ENCODE data around the gene LRRC3. TPM values are rescaled to one million over a fixed set of nuclear protein-coding genes. Genes with fewer than 3 reads are reported as not detected.

LRRC3 gene
- total and polyA plus RNA-seq, 2 of the 8 experiments (the other 6 are each of a cell fraction or from before 2014, with no cell fraction given) = 3.1 to 5.4 TPM

DNA sequence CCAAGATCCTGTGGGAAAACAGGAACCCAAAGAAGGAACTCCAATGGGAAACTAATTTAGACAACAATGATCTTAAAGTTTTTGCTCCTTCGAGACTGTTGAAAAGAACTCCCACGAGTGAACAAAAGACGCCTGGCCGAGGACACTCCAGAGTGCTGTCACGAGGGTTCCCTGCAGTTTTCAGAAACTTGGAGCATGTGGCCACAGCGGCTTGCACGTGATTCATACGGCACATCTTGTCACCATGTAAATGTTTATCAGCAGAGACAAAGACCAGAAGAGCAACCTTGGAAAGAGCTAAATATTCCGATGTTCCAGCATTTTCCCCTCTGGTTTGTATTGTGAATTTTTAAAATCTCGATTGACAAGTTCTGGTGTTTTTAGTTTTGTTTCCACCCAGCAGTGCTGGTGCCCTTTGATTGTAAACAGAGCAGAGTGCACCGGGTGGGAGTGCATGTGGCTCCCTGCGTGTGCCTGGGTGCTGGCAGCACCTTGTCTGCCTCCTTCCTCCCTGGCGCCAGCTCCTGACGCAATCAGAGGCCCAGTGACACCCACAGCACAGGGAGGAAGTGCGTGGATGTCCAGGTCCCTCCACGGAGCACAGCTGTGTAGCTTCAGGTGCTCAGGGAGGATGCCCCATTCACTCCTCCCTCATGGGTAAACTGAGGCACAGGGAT lies 23.0 kb downstream of the LRRC3 start:
- H2BK15ac ChIP-seq (ENCODE audit: low read length) = no peak overlapping the region
- no peak overlapping the region for H3K4ac ChIP-seq (replicated peaks; ENCODE audit: insufficient read length, low read depth, low read length)
- no peak overlapping the region for H3K27ac ChIP-seq (ENCODE audit: low read depth, low read length)
- H3K9ac ChIP-seq (replicated peaks in 1 of 4; ENCODE audit: extremely low read depth in 1 of 4, low read depth in 3 of 4, low read length in 3 of 4) = no peak overlapping the region
- H4K91ac ChIP-seq (replicated peaks; ENCODE audit: insufficient read length, low read length) = no peak overlapping the region
- H3K14ac ChIP-seq (ENCODE audit: insufficient read length) = no peak overlapping the region
- no peak overlapping the region for H2BK5ac ChIP-seq (ENCODE audit: low read depth, low read length)
- no peaks in the 10 kb centered on the region for H3K27me3 ChIP-seq (replicated peaks in 1 of 4; ENCODE audit: control insufficient read depth in 3 of 4, extremely low read depth in 1 of 4, insufficient read depth in 3 of 4, low read length in 3 of 4)
- H4K8ac ChIP-seq (ENCODE audit: extremely low read depth, insufficient read depth, low read length) = no peak overlapping the region
- H3K23me2 ChIP-seq (ENCODE audit: low read depth, low read length) = no peaks in the 10 kb centered on the region
- no peak overlapping the region for H3K56ac ChIP-seq (replicated peaks; ENCODE audit: insufficient read length, low read depth, low read length)
- H2AK5ac ChIP-seq (ENCODE audit: low read depth, low read length) = no peak overlapping the region
- H3K4me3 ChIP-seq (ENCODE audit: extremely low read depth in 1 of 4, insufficient read depth in 2 of 4, low read depth in 3 of 4, low read length in 4 of 4) = no peak overlapping the region
- H2BK12ac ChIP-seq (ENCODE audit: low read depth, low read length) = no peak overlapping the region
- no peak overlapping the region for H2BK120ac ChIP-seq (replicated peaks; ENCODE audit: low read depth, low read length)
- no peaks in the 10 kb centered on the region for H3K36me3 ChIP-seq (ENCODE audit: control insufficient read depth in 2 of 4, insufficient read depth in 4 of 4, low read length in 3 of 4)
- CTCF ChIA-PET (ENCODE audit: partially characterized antibody) = interaction anchor here (0.6 to 1.8 kb wide), 7 partner anchors 10 to 237 kb away, joined by 3 to 6 read pairs (median 3); no protein-coding TSS in a partner anchor
- H3K79me2 ChIP-seq (ENCODE audit: control insufficient read depth in 1 of 2, insufficient read depth in 2 of 2, low read length in 2 of 2) = no peaks in the 10 kb centered on the region
- no peak overlapping the region for H2AFZ ChIP-seq (ENCODE audit: low read length)
- no peaks in the 10 kb centered on the region for H3K9me3 ChIP-seq (ENCODE audit: insufficient read depth in 2 of 2, low read depth in 1 of 2, low read length in 1 of 2)
- WGBS, 2 experiments (ENCODE audit: extremely low coverage in 1 of 2, insufficient coverage in 1 of 2, insufficient read length in 1 of 2, insufficient replicate concordance in 2 of 2, low coverage in 1 of 2, low lambda C conversion rate in 2 of 2, missing lambda C conversion rate in 1 of 2) = 79% methylated on average over 16 of the region's 16 CpGs; no CpG with 5 or more reads in 1 of the 2 experiments
- H3K79me1 ChIP-seq (ENCODE audit: low read depth, low read length) = no peaks in the 10 kb centered on the region
- H3K18ac ChIP-seq (ENCODE audit: extremely low read depth, low read length) = no peak overlapping the region
- no peaks in the 10 kb centered on the region; a peak in 1 of 7 replicates for H3K4me1 ChIP-seq (replicated peaks in 1 of 4; ENCODE audit: control insufficient read depth in 3 of 4, insufficient read depth in 4 of 4, low read length in 3 of 4)
- POLR2A ChIA-PET (ENCODE audit: partially characterized antibody) = interaction anchor here (0.5 kb wide), 1 partner anchor 144 kb away, joined by 3 read pairs; no protein-coding TSS in a partner anchor
- no peak overlapping the region for H2BK20ac ChIP-seq (ENCODE audit: low read length)
- peaks cover 0 to 2% of the 10 kb centered on the region in 2 experiments for H4K20me1 ChIP-seq (replicated peaks in 1 of 2; ENCODE audit: control insufficient read depth in 1 of 2, insufficient read depth in 2 of 2, low read length in 2 of 2)
- FAIRE-seq = no peak
- H4K5ac ChIP-seq (ENCODE audit: insufficient read length, low read depth, low read length) = no peak overlapping the region
- H3K23ac ChIP-seq (ENCODE audit: insufficient read length) = no peak overlapping the region
- no peak for DNase-seq (ENCODE audit: low read depth in 1 of 2, low spot score in 2 of 2)
- H3K4me2 ChIP-seq (ENCODE audit: insufficient read depth in 1 of 2, low read depth in 2 of 2, low read length in 2 of 2) = no peak overlapping the region
- no peak for TF ChIP-seq FOSL1 (IDR thresholded peaks at IDR 0.05; ENCODE audit: insufficient read depth, low read depth, low read length)
- TF ChIP-seq SUZ12 (IDR thresholded peaks at IDR 0.05; ENCODE audit: low read length) = no peak
- no peak for TF ChIP-seq CTBP2 (IDR thresholded peaks at IDR 0.05; ENCODE audit: borderline replicate concordance, insufficient read depth, insufficient read length, low read length)
- TF ChIP-seq SIN3A (conservative IDR thresholded peaks at IDR 0.05 in 1 of 2, IDR thresholded peaks at IDR 0.05 in 1 of 2; ENCODE audit: low read depth in 1 of 2, low read length in 2 of 2) = no peak
- TF ChIP-seq SAP30 (IDR thresholded peaks at IDR 0.05; ENCODE audit: insufficient read depth, insufficient replicate concordance, low read length) = no peak
- no peak for TF ChIP-seq SRF (IDR thresholded peaks at IDR 0.05; ENCODE audit: low read depth, low read length)
- no peak for TF ChIP-seq RFX5 (IDR thresholded peaks at IDR 0.05; ENCODE audit: borderline replicate concordance, low read depth, low read length)
- no peak for TF ChIP-seq EGR1 (IDR thresholded peaks at IDR 0.05; ENCODE audit: borderline replicate concordance, low read depth, low read length)
- no peak for TF ChIP-seq BRCA1 (IDR thresholded peaks at IDR 0.05; ENCODE audit: low read depth, low read length)

Measured in H1 (cell line).